ENCODE results near the gene TSPAN9.

Gene TSPAN9

DNA sequence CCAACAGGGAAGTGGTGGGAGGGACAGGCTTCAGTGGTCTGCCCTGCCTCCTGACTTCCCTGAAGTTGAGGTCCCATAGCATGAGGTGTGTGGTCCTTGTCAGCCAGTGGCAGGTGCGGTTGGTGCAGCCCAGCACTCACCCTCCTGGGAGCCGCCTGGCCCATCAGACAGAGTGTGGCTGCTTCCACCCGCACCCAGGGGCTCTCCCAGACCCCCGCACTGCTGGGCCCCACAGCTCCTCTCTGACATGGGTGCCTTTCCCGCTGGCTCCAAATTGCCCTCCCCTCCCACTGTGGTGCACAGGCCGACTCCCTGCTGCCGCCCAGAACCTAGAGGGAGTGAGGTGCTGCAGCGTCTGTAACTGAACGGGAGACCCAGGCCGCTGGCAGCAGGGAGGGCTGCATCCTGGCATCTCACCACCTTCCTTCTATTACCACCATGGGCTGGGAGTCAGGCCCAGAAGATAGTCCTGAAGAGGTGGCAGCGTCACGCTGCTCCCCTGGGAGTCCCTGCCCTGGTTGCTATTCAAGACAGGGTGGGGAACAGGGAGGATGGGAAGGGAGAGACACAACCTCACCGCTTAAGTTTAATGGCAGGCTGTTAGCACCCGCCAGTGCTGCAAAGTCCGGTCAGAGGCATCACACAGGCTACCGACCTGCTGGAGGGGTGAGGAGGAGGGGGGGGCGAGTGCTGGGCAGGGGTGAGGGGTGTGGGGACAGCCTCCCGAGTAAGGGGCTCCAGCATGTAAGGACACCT lies 233.3 kb downstream of the TSPAN9 start:
- H3K9me3 ChIP-seq (ENCODE audit: control insufficient read depth, insufficient read depth, low read length) = no peaks in the 10 kb centered on the region
- TF ChIP-seq EZH2phosphoT487 (IDR thresholded peaks at IDR 0.05; ENCODE audit: borderline replicate concordance, low read length) (no peak), CTCF (IDR thresholded peaks at IDR 0.05; ENCODE audit: low read depth, low read length, poor library complexity, severe bottlenecking) (no peak)
- H3K36me3 ChIP-seq (ENCODE audit: control insufficient read depth, low read length) = no peaks in the 10 kb centered on the region
- no peaks in the 10 kb centered on the region for H3K79me2 ChIP-seq (ENCODE audit: control insufficient read depth, low read length)
- H3K4me1 ChIP-seq (ENCODE audit: control insufficient read depth, low read length) = no peaks in the 10 kb centered on the region
- H3K27me3 ChIP-seq (ENCODE audit: control insufficient read depth, low read length) = no peaks in the 10 kb centered on the region; the same call in none of the 2 replicates
- H3K9me2 ChIP-seq (replicated peaks; ENCODE audit: control insufficient read depth, low read length) = no peaks in the 10 kb centered on the region
- H3F3A ChIP-seq (ENCODE audit: control insufficient read depth, insufficient read depth) = no peaks in the 10 kb centered on the region
- no peak overlapping the region for H3K4me2 ChIP-seq (ENCODE audit: low read length)
- no peak overlapping the region for H3K27ac ChIP-seq (ENCODE audit: low read depth, low read length)
- H3K4me3 ChIP-seq (ENCODE audit: low read length) = no peak overlapping the region
- H4K20me1 ChIP-seq (ENCODE audit: control insufficient read depth, insufficient read depth, low read depth, low read length) = peaks cover 4% of the 10 kb centered on the region; the same call in 1 of the 2 replicates

DNA sequence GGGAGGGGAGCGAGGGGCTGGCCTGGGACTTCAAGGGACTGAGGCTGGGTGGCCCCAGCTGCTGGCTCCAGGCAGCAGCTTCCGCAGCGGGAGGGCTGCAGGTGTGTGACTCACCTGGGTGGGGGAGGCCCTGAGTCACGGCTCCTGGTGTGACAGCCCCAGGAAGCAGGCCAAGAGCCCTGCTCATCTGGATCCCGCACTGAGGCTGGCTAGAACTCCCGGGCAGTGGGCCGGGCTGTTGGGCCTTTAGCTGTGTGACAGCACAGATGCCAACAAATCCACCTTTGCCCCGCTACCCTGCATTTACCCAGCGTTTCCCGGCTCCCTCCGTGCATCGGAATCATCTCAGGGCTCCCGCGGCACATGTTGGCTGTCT lies 233.8 kb downstream of the TSPAN9 start:
- Histone ChIP-seq H3K4me3 (ENCODE audit: low read length) (no peak overlapping the region), H3F3A (ENCODE audit: control insufficient read depth, insufficient read depth) (no peaks in the 10 kb centered on the region), H3K36me3 (ENCODE audit: control insufficient read depth, low read length) (no peaks in the 10 kb centered on the region), H4K20me1 (ENCODE audit: control insufficient read depth, insufficient read depth, low read depth, low read length) (peaks cover 4% of the 10 kb centered on the region; the same call in 1 of the 2 replicates), H3K79me2 (ENCODE audit: control insufficient read depth, low read length) (no peaks in the 10 kb centered on the region), H3K9me3 (ENCODE audit: control insufficient read depth, insufficient read depth, low read length) (no peaks in the 10 kb centered on the region), H3K9me2 (replicated peaks; ENCODE audit: control insufficient read depth, low read length) (no peaks in the 10 kb centered on the region), H3K27me3 (ENCODE audit: control insufficient read depth, low read length) (no peaks in the 10 kb centered on the region; the same call in none of the 2 replicates), H3K4me1 (ENCODE audit: control insufficient read depth, low read length) (no peaks in the 10 kb centered on the region), H3K4me2 (ENCODE audit: low read length) (no peak overlapping the region), H3K27ac (ENCODE audit: low read depth, low read length) (no peak overlapping the region)
- TF ChIP-seq CTCF (IDR thresholded peaks at IDR 0.05; ENCODE audit: low read depth, low read length, poor library complexity, severe bottlenecking) = no peak
- no peak for TF ChIP-seq EZH2phosphoT487 (IDR thresholded peaks at IDR 0.05; ENCODE audit: borderline replicate concordance, low read length)

- Histone ChIP-seq H3F3A (ENCODE audit: control insufficient read depth, insufficient read depth) (no peaks in the 10 kb centered on the region), H3K9me2 (replicated peaks; ENCODE audit: control insufficient read depth, low read length) (no peaks in the 10 kb centered on the region), H4K20me1 (ENCODE audit: control insufficient read depth, insufficient read depth, low read depth, low read length) (peaks cover 4% of the 10 kb centered on the region; the same call in 1 of the 2 replicates), H3K36me3 (ENCODE audit: control insufficient read depth, low read length) (no peaks in the 10 kb centered on the region), H3K27ac (ENCODE audit: low read depth, low read length) (no peak overlapping the region), H3K27me3 (ENCODE audit: control insufficient read depth, low read length) (no peaks in the 10 kb centered on the region; the same call in none of the 2 replicates), H3K9me3 (ENCODE audit: control insufficient read depth, insufficient read depth, low read length) (no peaks in the 10 kb centered on the region), H3K4me1 (ENCODE audit: control insufficient read depth, low read length) (no peaks in the 10 kb centered on the region), H3K4me2 (ENCODE audit: low read length) (no peak overlapping the region), H3K79me2 (ENCODE audit: control insufficient read depth, low read length) (no peaks in the 10 kb centered on the region), H3K4me3 (ENCODE audit: low read length) (no peak overlapping the region)
- no peak for TF ChIP-seq EZH2phosphoT487 (IDR thresholded peaks at IDR 0.05; ENCODE audit: borderline replicate concordance, low read length)
- TF ChIP-seq CTCF (IDR thresholded peaks at IDR 0.05; ENCODE audit: low read depth, low read length, poor library complexity, severe bottlenecking) = no peak
These were observed 234.4 kb downstream of the TSPAN9 start for GRCh38 chr12:3311491-3312103.

Measured in DOHH2 (cell line).